CD4-positive, alpha-beta T cell treated with Interleukin-17A for 4 hours (primary cell): ENCODE data around the gene CARD10.

Experiments
- DNase-seq: peaks from one replicate; pipeline ENCODE4 v3.0.0-alpha.2; 2020; ENCODE audit warnings: mixed read lengths

The CARD10 gene

GRCh38 chr22:37460684-37461083 is 58.5 kb downstream of the CARD10 start:
- DNase-seq, result no peak

DNA sequence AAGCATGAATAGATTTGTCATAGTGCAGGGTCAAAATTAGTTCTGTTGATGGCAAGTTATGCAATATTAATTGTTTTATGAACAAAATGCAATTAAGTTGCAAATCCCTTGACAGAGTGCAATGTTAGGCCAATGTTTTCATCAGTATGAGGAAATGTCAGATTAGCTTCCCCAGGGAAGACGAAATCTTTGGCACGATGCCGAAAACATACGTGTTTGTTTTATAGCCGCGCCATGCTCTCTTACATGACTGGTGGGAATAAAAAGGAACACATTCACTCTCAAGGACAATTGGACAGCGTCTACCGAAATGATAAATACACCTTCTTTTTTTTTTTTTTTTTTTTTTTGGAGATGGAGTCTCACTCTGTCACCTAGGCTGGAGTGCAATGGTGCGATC is 60.0 kb downstream of the CARD10 start:
- no peak for DNase-seq

DNA sequence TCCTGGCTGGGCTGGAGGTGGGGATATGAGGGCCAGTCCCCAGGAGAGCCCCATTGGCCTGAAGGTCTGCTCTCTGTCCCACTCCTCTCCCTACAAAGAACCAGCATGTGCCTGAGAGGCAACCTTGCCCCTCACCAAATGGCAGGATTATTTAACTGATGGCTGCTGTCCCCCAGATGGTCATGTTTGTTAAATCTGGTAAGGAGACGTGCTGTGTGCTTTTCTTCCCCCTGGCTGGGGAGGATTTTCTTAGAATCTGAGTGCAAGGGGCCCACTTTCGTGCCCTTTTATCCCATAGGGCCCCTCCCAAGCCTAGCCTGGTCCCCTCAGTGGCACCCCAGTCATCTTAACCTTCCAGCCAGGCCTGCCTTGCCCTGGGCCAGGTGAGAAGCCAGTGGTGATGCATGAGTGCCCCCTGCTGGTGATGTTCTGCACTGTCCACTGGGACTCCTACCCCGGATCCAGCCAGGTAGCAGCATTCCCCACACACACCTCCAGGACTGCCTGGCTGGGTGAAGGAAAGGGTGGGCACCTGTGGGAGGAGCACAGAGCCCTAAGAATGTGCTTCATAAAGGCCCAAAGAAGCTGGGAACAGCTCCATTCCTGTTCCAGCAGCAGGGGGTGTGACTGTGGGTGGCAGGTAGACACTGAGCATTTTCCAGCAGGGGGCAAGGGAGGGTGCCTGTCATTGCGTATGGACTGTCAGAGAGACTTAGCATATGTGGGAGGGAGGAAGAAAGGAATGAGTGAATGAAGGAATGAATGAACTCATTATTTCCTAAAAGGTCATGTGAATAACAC is 61.9 kb downstream of the CARD10 start:
- DNase-seq, result peak; percentile 89

- DNase-seq, result no peak
Observed at GRCh38 chr22:37456346-37456745, 62.9 kb downstream of the CARD10 start.

DNA sequence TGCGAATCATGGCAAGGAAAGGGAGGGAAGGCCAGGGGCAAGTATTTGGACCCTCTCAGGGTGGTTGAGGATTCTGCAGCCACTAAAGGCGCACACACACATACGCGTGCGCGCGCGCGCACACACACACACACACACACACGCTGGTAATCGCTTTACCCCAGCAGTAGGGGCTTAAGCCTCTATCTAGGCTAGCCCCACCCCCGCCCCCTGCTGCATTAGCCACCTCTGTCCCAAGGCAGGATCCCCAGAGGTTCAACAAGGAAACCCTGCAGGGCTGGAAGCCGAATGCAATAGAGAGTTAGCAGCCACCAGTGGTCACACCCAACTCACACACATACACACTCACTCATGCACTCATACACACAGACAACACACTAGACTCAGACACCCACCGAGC is 63.3 kb downstream of the CARD10 start:
- no peak for DNase-seq

- DNase-seq, result no peak
Observed at GRCh38 chr22:37454857-37455686, 64.1 kb downstream of the CARD10 start.

DNA sequence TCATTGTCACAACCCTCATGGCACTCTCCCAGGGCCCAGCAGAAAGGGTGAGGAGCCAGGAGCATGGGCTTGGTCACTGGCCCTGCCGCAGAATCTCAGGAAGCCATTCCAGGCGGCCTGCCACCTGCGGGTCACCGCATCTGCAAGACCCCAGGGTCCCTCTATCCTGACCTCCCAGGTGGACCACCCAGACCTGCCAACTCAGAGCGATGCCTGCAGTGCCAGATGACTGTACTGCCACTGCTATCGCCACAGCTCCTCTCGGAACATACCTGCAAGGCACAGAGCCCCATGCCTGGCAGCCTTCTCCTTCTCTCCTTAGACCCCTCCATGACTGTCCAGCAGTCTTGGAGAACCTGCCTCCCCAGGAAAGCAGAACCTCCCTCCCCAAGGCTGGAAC is 65.5 kb downstream of the CARD10 start:
- no peak for DNase-seq

DNA sequence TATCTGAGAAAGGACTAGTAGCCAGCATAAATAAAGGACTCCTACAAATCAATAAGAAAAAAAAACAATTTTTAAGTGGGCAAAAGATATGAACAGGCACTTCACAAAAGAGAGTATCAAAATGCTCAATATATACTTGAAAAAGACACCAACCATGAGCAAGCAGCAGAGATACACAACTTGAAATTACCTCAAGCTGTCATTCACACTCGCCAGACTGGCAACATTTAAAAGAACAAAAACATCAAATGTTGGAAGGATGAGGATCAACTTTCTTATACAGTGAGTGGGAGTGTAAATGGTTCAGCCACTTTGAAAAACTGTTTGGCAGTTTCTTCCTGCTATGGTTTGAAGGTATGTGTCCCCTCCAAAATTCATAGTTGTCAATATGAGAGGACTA is 68.0 kb downstream of the CARD10 start:
- DNase-seq, result no peak

DNA sequence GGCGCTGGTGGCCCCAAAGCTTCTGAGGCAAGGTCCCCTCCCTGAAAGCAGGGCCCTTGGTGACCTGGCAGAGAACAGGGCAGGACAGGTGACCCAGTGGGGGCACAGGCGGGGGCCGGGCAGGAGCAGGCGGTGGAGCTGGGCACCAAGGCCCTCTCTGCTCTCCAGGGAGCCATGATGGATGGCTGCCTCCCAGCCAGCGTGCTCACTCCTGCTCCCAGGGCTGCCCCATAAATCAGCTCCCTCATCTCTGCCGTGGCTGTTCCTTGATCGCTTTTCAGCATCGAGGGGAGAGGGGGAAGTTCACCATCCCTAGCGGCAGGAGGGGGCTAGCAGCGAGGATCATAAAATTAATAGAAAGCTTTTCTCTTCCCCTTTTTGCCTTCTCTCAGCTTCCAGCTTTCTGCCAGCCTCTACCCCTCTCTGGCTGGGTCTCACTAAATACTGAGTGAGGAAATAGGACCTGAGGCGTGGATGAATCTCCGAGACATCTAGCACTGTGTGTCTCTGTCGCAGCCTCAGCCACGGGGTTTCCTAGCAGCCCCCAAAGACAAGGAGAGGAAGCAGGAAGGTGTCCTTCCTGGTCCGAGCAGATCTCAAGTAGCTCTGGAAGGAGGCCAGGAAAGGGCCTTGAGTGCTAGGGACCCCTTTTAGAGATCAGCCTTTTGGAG is 69.7 kb downstream of the CARD10 start:
- no peak for DNase-seq

DNA sequence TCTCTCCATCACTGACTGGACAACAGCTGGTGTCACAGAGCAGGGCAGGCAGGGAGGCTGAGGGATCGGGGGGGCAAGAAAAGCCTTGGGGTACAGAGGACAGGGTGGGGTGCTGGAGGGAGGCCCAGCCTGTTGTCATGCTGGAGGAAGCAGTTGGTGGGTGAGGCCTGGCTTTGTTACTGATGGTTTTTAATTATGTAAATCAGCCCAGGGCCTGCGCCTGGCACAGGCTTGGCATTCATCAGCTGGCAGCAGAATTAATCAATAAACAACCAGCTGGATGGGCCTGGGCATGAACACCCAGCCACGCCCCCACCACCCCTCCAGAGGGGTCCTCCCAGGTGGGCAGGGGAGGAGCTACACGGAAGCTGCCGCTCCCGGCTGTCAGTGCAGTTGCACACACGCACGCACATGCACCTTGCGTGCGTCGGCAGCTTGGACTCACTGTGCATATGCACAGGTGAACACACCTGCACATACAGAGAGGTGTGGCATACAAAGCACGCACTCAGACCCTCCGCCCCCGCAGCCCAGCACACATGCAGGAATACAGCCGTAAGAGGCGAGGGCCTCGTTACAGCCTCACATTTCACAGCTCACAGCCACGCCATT is 70.6 kb downstream of the CARD10 start:
- DNase-seq, result no peak

DNA sequence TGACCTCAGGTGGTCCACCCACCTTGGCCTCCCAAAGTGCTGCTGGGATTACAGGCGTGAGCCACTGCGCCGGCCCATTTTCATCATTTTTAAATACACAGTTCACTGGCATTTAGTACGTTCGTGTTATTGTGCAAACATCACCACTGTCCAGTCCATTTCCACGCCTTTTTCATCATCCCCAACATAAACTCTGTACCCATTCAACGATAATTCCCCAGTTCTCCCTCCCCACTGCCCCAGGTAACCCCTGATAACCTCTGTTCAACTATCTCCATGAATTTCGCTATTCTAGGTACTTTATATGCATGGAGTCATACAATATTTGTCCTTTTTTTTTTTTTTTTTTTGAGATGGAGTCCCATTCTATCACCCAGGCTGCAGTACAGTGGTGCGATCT is 73.7 kb downstream of the CARD10 start:
- no peak for DNase-seq

GRCh38 chr22:37443977-37444376 is 75.2 kb downstream of the CARD10 start:
- no peak for DNase-seq

DNA sequence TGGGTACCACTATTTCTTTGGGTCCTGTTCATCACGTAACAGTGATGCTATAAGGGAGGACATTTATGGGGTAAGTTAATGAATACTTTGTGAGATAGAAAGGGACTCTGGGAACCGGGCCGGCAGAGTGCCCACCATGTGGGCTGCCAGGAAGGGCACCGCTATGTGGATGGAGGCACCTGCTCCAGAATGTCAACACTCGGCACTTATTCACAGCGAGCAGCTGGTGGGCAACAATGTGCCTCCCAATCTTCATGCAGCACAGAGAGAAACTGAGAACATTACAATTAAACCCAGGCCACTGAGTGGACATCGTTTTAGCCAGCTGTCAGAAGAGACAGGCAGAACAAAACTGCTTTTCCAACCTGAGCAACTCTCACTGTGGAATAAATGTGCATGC is 76.1 kb downstream of the CARD10 start:
- DNase-seq, result no peak

DNA sequence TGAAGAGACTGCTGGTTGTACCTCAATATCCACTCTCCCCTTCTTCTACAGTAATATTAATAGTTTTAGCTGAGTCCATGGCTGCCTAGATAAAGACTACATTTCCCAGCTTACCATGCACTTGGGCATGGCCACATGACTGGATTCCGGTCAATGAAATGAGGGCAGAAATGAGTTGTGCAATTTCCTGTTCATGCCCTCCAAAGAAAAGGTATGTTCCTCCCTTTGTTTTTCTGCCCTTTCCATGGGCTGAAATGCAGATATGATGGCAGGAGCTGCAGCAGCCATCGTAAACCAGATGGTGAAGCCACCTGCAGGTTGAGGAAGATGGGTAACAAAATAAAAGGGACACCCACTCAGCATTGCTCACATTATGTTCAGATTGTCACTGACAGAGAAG is 76.7 kb downstream of the CARD10 start:
- no peak for DNase-seq

DNA sequence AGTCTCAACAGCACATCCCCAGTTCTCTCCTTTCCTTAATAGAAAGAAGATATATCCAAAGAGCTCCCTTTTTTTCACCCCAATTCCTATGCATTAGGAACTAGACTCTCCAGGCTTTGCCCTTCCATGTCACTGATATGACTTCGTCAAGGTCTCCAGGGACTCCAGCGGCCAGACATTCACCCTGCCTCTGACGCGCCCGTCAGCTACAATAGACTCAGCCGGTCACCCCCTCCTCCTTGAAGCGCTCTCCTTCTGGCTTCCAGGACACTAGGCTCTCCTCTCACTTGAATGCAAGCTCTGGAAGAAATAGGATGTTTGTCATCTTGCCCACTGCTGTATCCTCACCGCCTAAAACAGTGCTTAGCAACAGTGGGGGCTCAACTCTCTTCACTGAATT is 77.1 kb downstream of the CARD10 start:
- no peak for DNase-seq

GRCh38 chr22:37440875-37441274 is 78.3 kb downstream of the CARD10 start:
- no peak for DNase-seq
